HG03378 (cell line): ENCODE data around the gene SLC8A1.

Source experiments
- ATAC-seq: cut with Tn5 transposase; IDR thresholded peaks from one replicate; pipeline ENCODE4 v1.9.1; 2021; ENCODE audit warnings: mild to moderate bottlenecking, moderate library complexity; ENCODE audit not compliant: unreplicated experiment

Gene SLC8A1

GRCh38 chr2:40358783-40359182 is 93.1 kb downstream of the SLC8A1 start:
- ATAC-seq, result no peak

GRCh38 chr2:40357667-40358066 is 94.2 kb downstream of the SLC8A1 start:
- no peak for ATAC-seq

GRCh38 chr2:40355451-40355850 is 96.4 kb downstream of the SLC8A1 start:
- no peak for ATAC-seq

- no peak for ATAC-seq
Observed at GRCh38 chr2:40353231-40353630, 98.7 kb downstream of the SLC8A1 start.

GRCh38 chr2:40352703-40353099 is 99.2 kb downstream of the SLC8A1 start:
- no peak for ATAC-seq

- ATAC-seq, result no peak
Observed at GRCh38 chr2:40352041-40352702, 99.7 kb downstream of the SLC8A1 start.

GRCh38 chr2:40348665-40349064 is 103.2 kb downstream of the SLC8A1 start:
- ATAC-seq, result no peak

- ATAC-seq, result no peak
Observed at GRCh38 chr2:40348038-40348437, 103.9 kb downstream of the SLC8A1 start.

GRCh38 chr2:40346535-40347354 is 105.1 kb downstream of the SLC8A1 start:
- ATAC-seq, result peak; percentile 87

GRCh38 chr2:40344364-40344763 is 107.5 kb downstream of the SLC8A1 start:
- ATAC-seq, result no peak

- ATAC-seq, result no peak
Observed at GRCh38 chr2:40343902-40344301, 108.0 kb downstream of the SLC8A1 start.

GRCh38 chr2:40341198-40341597 is 110.7 kb downstream of the SLC8A1 start:
- no peak for ATAC-seq

- ATAC-seq, result no peak
Observed at GRCh38 chr2:40339026-40339425, 112.9 kb downstream of the SLC8A1 start.

- no peak for ATAC-seq
Observed at GRCh38 chr2:40332191-40332826, 119.6 kb downstream of the SLC8A1 start.

- no peak for ATAC-seq
Observed at GRCh38 chr2:40330096-40330495, 121.8 kb downstream of the SLC8A1 start.

GRCh38 chr2:40329739-40330030 is 122.2 kb downstream of the SLC8A1 start:
- no peak for ATAC-seq

GRCh38 chr2:40325116-40325515 is 126.8 kb downstream of the SLC8A1 start:
- ATAC-seq, result no peak

- no peak for ATAC-seq
Observed at GRCh38 chr2:40324656-40325055, 127.2 kb downstream of the SLC8A1 start.

- no peak for ATAC-seq
Observed at GRCh38 chr2:40321822-40322221, 130.1 kb downstream of the SLC8A1 start.

GRCh38 chr2:40321016-40321623 is 130.8 kb downstream of the SLC8A1 start:
- no peak for ATAC-seq

GRCh38 chr2:40318921-40319320 is 133.0 kb downstream of the SLC8A1 start:
- no peak for ATAC-seq

- no peak for ATAC-seq
Observed at GRCh38 chr2:40317761-40318160, 134.1 kb downstream of the SLC8A1 start.
